Measurements from ENCODE around the gene MMP2.

Gene MMP2

DNA sequence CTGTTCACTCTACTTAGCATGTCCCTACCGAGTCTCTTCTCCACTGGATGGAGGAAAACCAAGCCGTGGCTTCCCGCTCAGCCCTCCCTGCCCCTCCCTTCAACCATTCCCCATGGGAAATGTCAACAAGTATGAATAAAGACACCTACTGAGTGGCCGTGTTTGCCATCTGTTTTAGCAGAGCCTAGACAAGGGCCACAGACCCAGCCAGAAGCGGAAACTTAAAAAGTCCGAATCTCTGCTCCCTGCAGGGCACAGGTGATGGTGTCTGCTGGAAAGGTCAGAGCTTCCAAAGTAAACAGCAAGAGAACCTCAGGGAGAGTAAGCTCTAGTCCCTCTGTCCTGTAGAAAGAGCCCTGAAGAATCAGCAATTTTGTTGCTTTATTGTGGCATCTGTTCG, 27.1 kb downstream of the MMP2 start:
- Histone ChIP-seq H4K20me1 (ENCODE audit: insufficient read depth, low read length) (no peaks in the 10 kb centered on the region), H2AFZ (ENCODE audit: low read length) (no peak overlapping the region), H3K27me3 (replicated peaks; ENCODE audit: insufficient read depth, low read length) (no peaks in the 10 kb centered on the region), H3K9ac (ENCODE audit: low read length) (no peak overlapping the region), H3K4me1 (ENCODE audit: low read length) (no peaks in the 10 kb centered on the region), H3K79me2 (ENCODE audit: low read length) (no peaks in the 10 kb centered on the region), H3K27ac (ENCODE audit: low read length) (no peak overlapping the region), H3K4me3 (ENCODE audit: low read length) (no peak overlapping the region), H3K9me2 (replicated peaks; ENCODE audit: insufficient read depth, low read length) (no peaks in the 10 kb centered on the region), H3K9me3 (replicated peaks; ENCODE audit: insufficient read depth, low read length) (no peaks in the 10 kb centered on the region), H3K4me2 (ENCODE audit: low read depth, low read length) (no peak overlapping the region), H3K36me3 (replicated peaks; ENCODE audit: insufficient read depth, low read length) (no peaks in the 10 kb centered on the region), H3F3A (ENCODE audit: insufficient read depth, low read length) (no peaks in the 10 kb centered on the region; the same call in 1 of the 2 replicates)
- DNase-seq: no peak
- no peak for TF ChIP-seq EZH2 (optimal IDR thresholded peaks at IDR 0.05; ENCODE audit: low read depth, low read length)
- TF ChIP-seq EZH2phosphoT487 (IDR thresholded peaks at IDR 0.05; ENCODE audit: low read length): no peak
- TF ChIP-seq, protein P1, sequence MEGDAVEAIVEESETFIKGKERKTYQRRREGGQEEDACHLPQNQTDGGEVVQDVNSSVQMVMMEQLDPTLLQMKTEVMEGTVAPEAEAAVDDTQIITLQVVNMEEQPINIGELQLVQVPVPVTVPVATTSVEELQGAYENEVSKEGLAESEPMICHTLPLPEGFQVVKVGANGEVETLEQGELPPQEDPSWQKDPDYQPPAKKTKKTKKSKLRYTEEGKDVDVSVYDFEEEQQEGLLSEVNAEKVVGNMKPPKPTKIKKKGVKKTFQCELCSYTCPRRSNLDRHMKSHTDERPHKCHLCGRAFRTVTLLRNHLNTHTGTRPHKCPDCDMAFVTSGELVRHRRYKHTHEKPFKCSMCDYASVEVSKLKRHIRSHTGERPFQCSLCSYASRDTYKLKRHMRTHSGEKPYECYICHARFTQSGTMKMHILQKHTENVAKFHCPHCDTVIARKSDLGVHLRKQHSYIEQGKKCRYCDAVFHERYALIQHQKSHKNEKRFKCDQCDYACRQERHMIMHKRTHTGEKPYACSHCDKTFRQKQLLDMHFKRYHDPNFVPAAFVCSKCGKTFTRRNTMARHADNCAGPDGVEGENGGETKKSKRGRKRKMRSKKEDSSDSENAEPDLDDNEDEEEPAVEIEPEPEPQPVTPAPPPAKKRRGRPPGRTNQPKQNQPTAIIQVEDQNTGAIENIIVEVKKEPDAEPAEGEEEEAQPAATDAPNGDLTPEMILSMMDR (IDR thresholded peaks at IDR 0.05; ENCODE audit: low read length): no peak

DNA sequence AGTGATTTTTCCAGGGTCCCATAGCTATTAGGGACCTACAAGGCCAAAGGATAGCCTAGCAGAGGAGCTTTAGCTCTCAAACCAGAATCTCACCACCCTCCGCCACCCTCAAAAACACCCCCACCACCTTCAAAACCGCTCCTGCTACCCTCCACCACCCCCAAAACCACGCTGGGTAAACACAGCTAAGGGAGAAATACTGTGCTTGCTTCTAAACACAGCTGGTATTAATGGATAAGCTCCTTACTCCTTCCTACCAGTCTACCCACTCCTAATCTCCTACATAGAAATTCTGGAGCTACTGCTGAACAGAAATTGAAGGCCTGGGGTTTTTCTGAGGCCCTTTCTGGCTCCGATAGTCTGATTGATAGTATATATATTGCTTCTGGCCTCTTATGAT, 27.7 kb downstream of the MMP2 start:
- Histone ChIP-seq H3K27ac (ENCODE audit: low read length) (no peak overlapping the region), H2AFZ (ENCODE audit: low read length) (no peak overlapping the region), H3K9me2 (replicated peaks; ENCODE audit: insufficient read depth, low read length) (no peaks in the 10 kb centered on the region), H3K79me2 (ENCODE audit: low read length) (no peaks in the 10 kb centered on the region), H3K4me1 (ENCODE audit: low read length) (no peaks in the 10 kb centered on the region), H3K9me3 (replicated peaks; ENCODE audit: insufficient read depth, low read length) (no peaks in the 10 kb centered on the region), H3K27me3 (replicated peaks; ENCODE audit: insufficient read depth, low read length) (no peaks in the 10 kb centered on the region), H4K20me1 (ENCODE audit: insufficient read depth, low read length) (no peaks in the 10 kb centered on the region), H3F3A (ENCODE audit: insufficient read depth, low read length) (no peaks in the 10 kb centered on the region; the same call in 1 of the 2 replicates), H3K4me3 (ENCODE audit: low read length) (no peak overlapping the region), H3K4me2 (ENCODE audit: low read depth, low read length) (no peak overlapping the region), H3K36me3 (replicated peaks; ENCODE audit: insufficient read depth, low read length) (no peaks in the 10 kb centered on the region), H3K9ac (ENCODE audit: low read length) (no peak overlapping the region)
- TF ChIP-seq EZH2phosphoT487 (IDR thresholded peaks at IDR 0.05; ENCODE audit: low read length) (no peak), EZH2 (optimal IDR thresholded peaks at IDR 0.05; ENCODE audit: low read depth, low read length) (no peak)
- TF ChIP-seq, protein P1 (IDR thresholded peaks at IDR 0.05; ENCODE audit: low read length): no peak
- no peak for DNase-seq

DNA sequence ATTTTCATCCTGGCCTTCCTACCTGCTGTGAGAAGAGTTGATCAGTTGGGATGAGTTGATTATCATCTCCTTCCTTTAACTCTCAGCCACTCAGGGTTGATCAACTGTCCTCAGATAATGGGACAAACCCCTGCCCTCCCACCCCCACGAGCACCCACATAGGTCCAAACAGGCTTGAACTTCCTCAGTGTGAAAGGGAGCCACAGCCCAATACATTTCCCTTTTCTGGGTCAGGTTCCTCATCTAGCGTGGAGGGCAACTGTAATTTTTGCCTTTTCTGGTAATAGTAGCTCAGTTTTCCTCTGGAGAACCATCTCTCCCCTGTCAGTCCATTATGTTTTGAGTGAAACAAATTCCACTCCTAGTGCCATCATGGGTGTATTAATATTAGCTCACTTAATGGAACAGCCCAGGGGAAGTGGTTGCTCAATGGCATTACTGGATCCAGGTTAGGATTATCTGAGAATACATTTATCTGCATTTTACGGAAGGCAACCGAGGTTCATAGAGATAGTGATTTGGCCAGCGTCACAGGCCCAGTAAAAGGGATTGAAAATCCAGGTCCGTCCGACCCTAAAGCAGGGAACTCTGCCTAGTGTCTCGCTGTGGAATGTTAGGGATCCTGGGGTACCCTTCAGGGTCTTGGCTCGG, 29.4 kb downstream of the MMP2 start:
- no peaks in the 10 kb centered on the region for H3K36me3 ChIP-seq (replicated peaks; ENCODE audit: insufficient read depth, low read length)
- no peaks in the 10 kb centered on the region for H4K20me1 ChIP-seq (ENCODE audit: insufficient read depth, low read length)
- peak overlapping the region; percentile 46 for H2AFZ ChIP-seq (ENCODE audit: low read length)

More for the DNA sequence above, 29.4 kb downstream of the MMP2 start:
- Histone ChIP-seq H3K27me3 (replicated peaks; ENCODE audit: insufficient read depth, low read length) (no peaks in the 10 kb centered on the region), H3K27ac (ENCODE audit: low read length) (no peak overlapping the region), H3K4me1 (ENCODE audit: low read length) (no peaks in the 10 kb centered on the region), H3K9me2 (replicated peaks; ENCODE audit: insufficient read depth, low read length) (no peaks in the 10 kb centered on the region), H3K4me2 (ENCODE audit: low read depth, low read length) (peak overlapping the region; percentile 45; the same call in 1 of the 2 replicates), H3K4me3 (ENCODE audit: low read length) (peak overlapping the region; percentile 59; the same call in 1 of the 2 replicates), H3F3A (ENCODE audit: insufficient read depth, low read length) (no peaks in the 10 kb centered on the region; the same call in 1 of the 2 replicates), H3K79me2 (ENCODE audit: low read length) (no peaks in the 10 kb centered on the region), H3K9ac (ENCODE audit: low read length) (no peak overlapping the region), H3K9me3 (replicated peaks; ENCODE audit: insufficient read depth, low read length) (no peaks in the 10 kb centered on the region)
- TF ChIP-seq EZH2 (optimal IDR thresholded peaks at IDR 0.05; ENCODE audit: low read depth, low read length) (no peak), EZH2phosphoT487 (IDR thresholded peaks at IDR 0.05; ENCODE audit: low read length) (no peak)
- TF ChIP-seq, protein P1 (IDR thresholded peaks at IDR 0.05; ENCODE audit: low read length): no peak
- DNase-seq: no peak
